Natural killer cell (primary cell): ENCODE data around the gene SP8. TPM values are rescaled to one million over a fixed set of nuclear protein-coding genes. Genes with fewer than 3 reads are reported as not detected.
A peak's percentile ranks its signal among the peaks of the same experiment; 100 is the strongest.

Source experiments
- ATAC-seq, 3 donors: fragments of 150-1000 bp in 2 of 3; fragments of 200-7000 bp in 1 of 3; cut with Tn5 transposase; 1 replicate in 1 of 3; 2 replicates in 2 of 3; pipeline ENCODE4 v1.10.0; 2021; ENCODE audit warnings: mild to moderate bottlenecking in 2 of 3, moderate library complexity in 2 of 3
- DNase-seq, 2 donors: peaks; one replicate each; pipeline versions ENCODE4 v3.0.0 to v3.0.0-alpha.2; 2013 to 2021; ENCODE audit warnings: mixed read lengths in 1 of 2
- H3K27ac ChIP-seq: one replicate; pipeline ENCODE4 v1.5.1; 2013; ENCODE audit warnings: mild to moderate bottlenecking, low read length
- H3K27me3 ChIP-seq: one replicate; pipeline ENCODE4 v1.6.1; 2013; ENCODE audit warnings: low read length; ENCODE audit not compliant: control insufficient read depth, insufficient read depth
- H3K36me3 ChIP-seq: one replicate; pipeline ENCODE4 v1.6.1; 2013; ENCODE audit warnings: low read length; ENCODE audit not compliant: control insufficient read depth, insufficient read depth
- H3K4me1 ChIP-seq: one replicate; pipeline ENCODE4 v1.6.1; 2013; ENCODE audit warnings: low read length; ENCODE audit not compliant: control insufficient read depth, insufficient read depth
- H3K4me3 ChIP-seq: one replicate; pipeline ENCODE4 v1.5.1; 2013; ENCODE audit warnings: low read length
- H3K9me3 ChIP-seq: one replicate; pipeline ENCODE4 v1.6.1; 2013; ENCODE audit warnings: low read length; ENCODE audit not compliant: control insufficient read depth, insufficient read depth
- H3K27ac Mint-ChIP-seq, 2 donors: one replicate each; pipeline ENCODE4 v1.8.0; 2022; ENCODE audit warnings: mild to moderate bottlenecking in 2 of 2, mixed read lengths in 2 of 2, moderate library complexity in 1 of 2
- H3K27me3 Mint-ChIP-seq, 2 donors: one replicate each; pipeline ENCODE4 v1.8.0; 2022; ENCODE audit warnings: low read depth in 2 of 2, mixed read lengths in 2 of 2
- H3K36me3 Mint-ChIP-seq: one replicate; pipeline ENCODE4 v1.8.0; 2022; ENCODE audit warnings: mixed read lengths
- H3K4me1 Mint-ChIP-seq, 2 donors: one replicate each; pipeline ENCODE4 v1.8.0; 2022; ENCODE audit warnings: mixed read lengths in 2 of 2
- H3K4me3 Mint-ChIP-seq: one replicate; pipeline ENCODE4 v1.8.0; 2022; ENCODE audit warnings: mild to moderate bottlenecking, moderate library complexity, mixed read lengths
- H3K9me3 Mint-ChIP-seq, 2 donors: one replicate each; pipeline ENCODE4 v1.8.0; 2022; ENCODE audit warnings: mixed read lengths in 2 of 2
- CTCF ChIP-seq: fragments of 200-600 bp; IDR thresholded peaks from one replicate; pipeline ENCODE4 v1.8.0; 2022; ENCODE audit warnings: antibody characterized with exemption
- WGBS: methylation state at CpG from one replicate; pipeline ENCODE4 v1.1.7; 2013; ENCODE audit warnings: missing lambda C conversion rate; ENCODE audit not compliant: insufficient coverage; 5-methylcytosine and 5-hydroxymethylcytosine counted together
- intact Hi-C: fragments of 100-400 bp; cut with micrococcal nuclease; formaldehyde crosslinking; loops from one replicate; pipeline ENCODE4 v1.14.2; 2022
- total RNA-seq, 4 donors: library from RNA; stranded (reverse); fragments of 120-200 nt in 1 of 4; gene quantifications; one replicate each; pipeline versions ENCODE4 v1.2.3 to v1.2.4, GENCODE V29; 2013 to 2022

Gene SP8
- total RNA-seq, 3 donors from 2014 or later (not counting 1 experiment from before 2014, with no cell fraction given) = not detected

GRCh38 chr7:20784388-20785156 is 2.1 kb downstream of the SP8 start:
- peaks cover 4% of the 10 kb centered on the region for H3K9me3 ChIP-seq
- Mint-ChIP-seq H3K9me3 (peaks cover 6 to 7% of the 10 kb centered on the region in 2 donors), H3K27ac (no peak overlapping the region), H3K36me3 (peaks cover 18% of the 10 kb centered on the region), H3K4me1 (peaks cover 17 to 28% of the 10 kb centered on the region in 2 donors), H3K27me3 (peaks cover 58 to 80% of the 10 kb centered on the region in 2 donors), H3K4me3 (no peak overlapping the region)
- TF ChIP-seq CTCF = no peak
- intact Hi-C loops = no loop called here
- H3K27me3 ChIP-seq = peaks cover 60% of the 10 kb centered on the region
- DNase-seq (no peak), ATAC-seq (peak in 1 of 3 donors; percentile 23)
- H3K27ac ChIP-seq = no peak overlapping the region
- 8% methylated on average over 93 of the region's 93 CpGs for WGBS
- H3K36me3 ChIP-seq = no peaks in the 10 kb centered on the region
- H3K4me1 ChIP-seq = peaks cover 17% of the 10 kb centered on the region
- no peak overlapping the region for H3K4me3 ChIP-seq

- ATAC-seq = peak in 2 of 3 donors; percentile 54 to 57
- Mint-ChIP-seq H3K27ac (no peak overlapping the region), H3K4me1 (peaks cover 17 to 28% of the 10 kb centered on the region in 2 donors), H3K9me3 (peaks cover 6 to 7% of the 10 kb centered on the region in 2 donors), H3K36me3 (peaks cover 24% of the 10 kb centered on the region), H3K27me3 (peaks cover 63 to 83% of the 10 kb centered on the region in 2 donors), H3K4me3 (peak overlapping the region; percentile 81)
- intact Hi-C loops = no loop called here
- no peak overlapping the region for H3K27ac ChIP-seq
- H3K36me3 ChIP-seq = no peaks in the 10 kb centered on the region
- H3K27me3 ChIP-seq = peaks cover 60% of the 10 kb centered on the region
- H3K9me3 ChIP-seq = peaks cover 4% of the 10 kb centered on the region
- H3K4me3 ChIP-seq = no peak overlapping the region
- TF ChIP-seq CTCF = no peak
- 4% methylated on average over 40 of the region's 49 CpGs for WGBS
- H3K4me1 ChIP-seq = peaks cover 17% of the 10 kb centered on the region
- no peak for DNase-seq
Measured at GRCh38 chr7:20783700-20784387, 2.8 kb downstream of the SP8 start.

GRCh38 chr7:20783125-20783699 is 3.5 kb downstream of the SP8 start:
- Mint-ChIP-seq H3K9me3 (peaks cover 6 to 7% of the 10 kb centered on the region in 2 donors), H3K36me3 (peaks cover 24% of the 10 kb centered on the region), H3K27ac (no peak overlapping the region), H3K4me3 (peak overlapping the region; percentile 3), H3K4me1 (peaks cover 17 to 28% of the 10 kb centered on the region in 2 donors), H3K27me3 (peaks cover 67 to 77% of the 10 kb centered on the region in 2 donors)
- H3K9me3 ChIP-seq = peaks cover 4% of the 10 kb centered on the region
- H3K36me3 ChIP-seq = no peaks in the 10 kb centered on the region
- no peak for TF ChIP-seq CTCF
- no peak overlapping the region for H3K27ac ChIP-seq
- DNase-seq (no peak), ATAC-seq (no peak)
- H3K4me3 ChIP-seq = no peak overlapping the region
- peaks cover 21% of the 10 kb centered on the region for H3K4me1 ChIP-seq
- peaks cover 58% of the 10 kb centered on the region for H3K27me3 ChIP-seq
- 15% methylated on average over 10 of the region's 15 CpGs for WGBS
- intact Hi-C loops = no loop called here
